Measurements from ENCODE around the gene OR4D6.

DNA sequence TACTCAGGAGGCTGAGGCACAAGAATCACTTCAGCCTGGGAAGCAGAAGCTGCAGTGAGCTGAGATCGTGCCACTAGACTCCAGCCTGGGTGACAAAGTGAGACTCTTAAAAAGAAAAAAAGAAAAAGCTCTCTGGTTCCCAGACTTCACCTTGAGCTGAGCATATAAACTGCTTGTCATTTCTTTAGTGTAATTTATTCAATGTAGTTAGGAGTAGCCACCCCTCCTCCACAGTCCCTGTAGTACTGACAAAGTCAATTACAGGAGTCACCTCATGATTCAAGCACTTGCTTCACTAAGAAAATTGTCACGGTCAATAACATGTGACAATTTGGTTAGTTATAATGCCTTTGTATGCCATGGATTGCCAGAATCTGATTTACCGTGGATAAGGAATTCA lies 23.6 kb downstream of the OR4D6 start:
- TF ChIP-seq CTCF (IDR thresholded peaks at IDR 0.05) = no peak
- no peak for TF ChIP-seq POLR2AphosphoS5 (IDR thresholded peaks at IDR 0.05)
- TF ChIP-seq POLR2A (IDR thresholded peaks at IDR 0.05; ENCODE audit: low read depth) = no peak
- TF ChIP-seq EP300 (IDR thresholded peaks at IDR 0.05) = no peak

Data from esophagus muscularis mucosa (tissue), 4 donors.